T-helper 1 cell (primary cell): Measurements from ENCODE around the gene CDK10.
"Not testable (repeated sequence)": the region's sequence is repeated elsewhere in the genome, so short reads cannot be mapped to it uniquely, and the experiment has no call there.

Source experiments
- DNase-seq, 5 donors: peaks; one replicate each; pipeline ENCODE4 v3.0.0-alpha.2; 2012 to 2020

The CDK10 gene

DNA sequence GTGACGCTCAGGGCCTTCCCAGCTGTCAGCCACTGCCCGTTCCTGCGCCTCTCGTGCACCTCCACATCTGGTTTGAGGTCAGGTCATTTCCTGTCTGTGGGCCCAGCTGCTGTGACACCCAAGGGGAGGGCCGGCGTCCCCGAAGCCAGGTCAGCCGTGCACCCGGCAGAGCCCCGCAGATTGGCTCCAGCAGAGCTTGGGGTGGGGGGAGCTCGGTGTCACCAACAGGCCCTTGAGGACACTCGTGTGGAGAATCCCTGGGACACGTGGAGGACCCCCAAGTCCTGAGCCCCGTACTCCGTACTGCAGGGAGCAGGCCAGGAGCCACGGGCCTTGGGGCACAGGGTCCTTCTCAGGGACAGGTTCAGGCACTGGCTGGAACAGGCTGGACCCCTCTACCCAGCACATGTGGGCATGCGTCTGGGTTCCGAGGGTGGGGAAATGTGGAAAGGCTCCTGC, 10.2 kb downstream of the CDK10 start:
- peak in 1 of 5 donors; percentile 51 for DNase-seq

DNA sequence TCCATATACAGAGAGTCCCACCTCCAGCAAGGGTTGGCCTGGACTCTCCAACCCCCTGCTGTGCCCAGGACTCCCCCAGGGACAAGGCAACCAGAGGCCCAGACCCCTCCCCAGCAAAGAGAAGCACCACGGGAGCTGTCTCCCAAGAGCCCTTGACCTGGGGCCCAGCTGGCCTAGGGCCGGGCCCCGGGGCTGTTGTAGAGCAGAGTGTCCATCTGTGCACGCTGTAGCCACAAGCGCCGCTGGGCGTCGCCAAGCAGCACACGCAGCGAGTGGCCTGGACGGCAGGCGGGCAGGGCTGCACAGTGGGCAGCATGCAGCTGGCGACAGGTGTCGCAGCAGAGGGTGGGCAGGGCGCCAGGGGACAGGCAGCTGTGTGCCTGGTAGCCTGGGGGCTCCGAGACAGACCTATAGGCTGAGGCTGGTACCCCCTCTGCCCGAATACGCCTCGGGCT, 10.7 kb downstream of the CDK10 start:
- no peak for DNase-seq

DNA sequence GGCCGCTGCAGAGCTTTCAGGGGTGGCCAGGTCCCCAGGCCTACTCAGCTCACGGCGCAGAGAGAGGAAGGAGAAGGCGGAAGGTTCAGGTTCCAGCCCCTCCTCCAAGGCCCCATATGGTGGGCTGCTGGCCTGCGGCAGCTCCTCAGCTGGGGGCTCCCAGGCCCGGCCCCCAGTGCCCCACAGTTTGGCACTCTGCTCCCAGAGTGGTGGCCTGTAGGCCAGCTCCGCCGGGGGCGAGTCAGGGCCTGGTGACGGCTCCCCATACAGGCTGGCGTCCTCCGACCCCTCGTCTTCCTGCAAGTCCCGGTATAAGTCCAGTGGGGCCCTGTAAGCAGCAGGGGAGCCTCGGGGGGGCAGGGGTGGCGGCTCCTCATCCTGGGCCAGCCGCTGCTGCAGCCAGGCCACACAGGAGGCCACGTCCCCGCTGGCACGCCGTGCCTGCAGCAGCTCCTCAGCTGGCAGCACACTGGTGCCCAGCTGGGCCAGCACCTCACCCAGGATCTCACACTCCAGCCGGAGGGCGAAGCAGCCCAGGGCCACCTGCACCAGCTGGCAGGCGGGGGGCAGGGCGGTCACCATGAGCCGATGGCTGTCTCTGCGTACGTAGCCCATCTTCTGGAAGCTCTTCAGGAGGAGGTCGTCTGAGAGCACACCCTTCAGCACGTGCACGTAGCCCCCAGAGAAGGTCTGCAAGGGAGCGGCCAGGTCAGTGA, 11.3 kb downstream of the CDK10 start:
- DNase-seq, result no peak

DNA sequence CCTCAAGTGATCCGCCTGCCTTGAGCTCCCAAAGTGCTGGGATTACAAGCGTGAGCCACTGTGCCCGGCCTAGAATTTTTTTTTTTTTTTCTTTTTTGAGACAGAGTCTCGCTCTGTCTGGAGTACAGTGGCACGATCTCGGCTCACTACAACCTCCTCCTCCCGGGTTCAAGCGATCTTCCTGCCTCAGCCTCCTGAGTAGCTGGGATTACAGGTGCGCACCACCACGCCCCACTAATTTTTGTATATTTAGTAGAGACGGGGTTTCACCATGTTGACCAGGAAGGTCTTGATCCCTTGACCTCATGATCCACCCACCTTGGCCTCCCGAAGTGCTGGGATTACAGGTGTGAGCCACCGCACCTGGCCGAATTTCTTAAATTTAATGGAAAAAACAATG, 12.2 kb downstream of the CDK10 start:
- not testable (repeated sequence) for DNase-seq

DNA sequence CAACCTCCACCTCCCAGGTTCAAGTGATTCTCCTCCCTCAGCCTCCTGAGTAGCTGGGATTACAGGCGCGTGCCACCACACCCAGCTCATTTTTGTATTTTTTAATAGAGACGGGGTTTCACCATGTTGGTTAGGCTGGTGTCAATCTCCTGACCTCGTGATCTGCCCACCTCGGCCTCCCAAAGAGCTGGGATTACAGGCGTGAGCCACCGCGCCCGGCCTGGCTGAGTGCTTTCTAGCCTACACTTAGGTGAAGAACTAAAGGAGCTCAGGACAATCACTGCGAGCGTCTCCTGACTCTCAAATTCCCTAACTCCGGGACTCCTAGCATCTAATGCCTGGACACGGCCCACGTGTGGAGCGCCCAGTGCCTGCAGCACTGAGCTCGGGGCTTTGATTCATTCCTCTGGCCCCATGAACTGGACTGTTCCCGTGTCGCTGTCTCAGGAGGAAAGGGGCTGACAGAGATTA, 13.2 kb downstream of the CDK10 start:
- not testable (repeated sequence) for DNase-seq

DNA sequence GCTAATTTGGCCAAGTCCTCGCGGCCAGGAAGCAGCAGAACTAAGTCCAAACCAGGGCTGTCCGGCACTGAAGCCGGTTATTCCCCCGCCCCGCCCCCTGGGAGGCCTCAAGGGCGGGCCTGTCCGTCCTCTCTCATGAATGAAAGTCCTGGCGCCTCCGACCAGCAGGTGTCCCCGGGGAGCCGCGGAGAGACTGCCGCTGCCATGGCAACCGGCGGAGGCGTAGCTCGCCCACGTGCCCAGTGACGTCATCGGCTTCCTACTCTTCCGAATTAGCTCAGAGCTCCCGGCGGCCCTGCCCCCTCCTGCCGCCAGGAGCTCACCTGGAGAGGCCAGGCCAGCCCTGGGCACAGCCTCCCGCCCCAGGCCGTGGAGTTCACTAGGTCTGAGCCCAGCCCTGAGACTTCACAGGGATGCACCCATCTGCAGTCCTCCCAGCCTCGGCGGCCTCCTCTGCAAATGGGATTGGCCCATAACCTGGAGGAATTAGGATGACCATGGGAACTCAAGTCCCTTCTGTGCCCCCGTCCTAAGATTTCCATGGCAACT, 13.7 kb downstream of the CDK10 start:
- DNase-seq, result peak; percentile 95 to 98 (median 96)

DNA sequence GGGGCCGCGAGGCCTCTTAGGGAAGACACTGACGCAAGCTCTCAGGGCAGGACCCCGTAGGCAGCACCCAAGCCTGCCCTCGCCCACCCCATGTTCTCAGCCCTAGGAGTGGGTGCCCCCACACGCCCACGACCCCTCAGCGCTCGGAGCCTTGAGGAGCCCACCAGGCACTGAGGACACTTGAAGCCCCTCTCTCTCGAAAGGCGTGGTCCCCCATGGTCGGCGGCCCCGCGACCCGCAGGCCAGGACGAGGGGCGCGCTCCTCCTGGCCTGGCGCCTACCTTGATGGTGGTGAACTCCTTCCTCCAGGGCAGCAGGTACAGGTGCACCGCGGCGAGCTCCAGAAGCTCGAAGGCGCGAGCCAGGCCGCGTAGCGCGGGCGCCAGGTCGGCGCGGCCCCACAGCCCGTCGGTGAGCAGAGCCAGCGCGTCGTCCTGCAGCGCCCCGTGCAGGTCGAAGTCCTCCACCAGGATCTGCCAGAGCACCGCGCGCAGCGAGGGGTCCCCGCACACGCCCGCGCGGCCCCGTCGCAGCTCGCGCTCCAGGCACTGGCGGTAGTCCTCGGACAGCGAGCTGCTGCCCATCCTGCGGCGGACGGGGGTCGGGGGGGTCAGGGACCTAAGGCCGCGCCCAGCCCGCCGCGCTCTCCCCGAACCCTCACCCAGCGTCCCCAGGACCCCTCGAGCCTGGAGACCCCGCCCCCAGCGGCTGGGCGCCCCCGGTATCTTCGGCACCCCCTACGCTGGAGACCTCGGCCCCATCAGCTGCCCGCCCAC, 14.3 kb downstream of the CDK10 start:
- peak; percentile 38 to 70 (median 50) for DNase-seq

DNA sequence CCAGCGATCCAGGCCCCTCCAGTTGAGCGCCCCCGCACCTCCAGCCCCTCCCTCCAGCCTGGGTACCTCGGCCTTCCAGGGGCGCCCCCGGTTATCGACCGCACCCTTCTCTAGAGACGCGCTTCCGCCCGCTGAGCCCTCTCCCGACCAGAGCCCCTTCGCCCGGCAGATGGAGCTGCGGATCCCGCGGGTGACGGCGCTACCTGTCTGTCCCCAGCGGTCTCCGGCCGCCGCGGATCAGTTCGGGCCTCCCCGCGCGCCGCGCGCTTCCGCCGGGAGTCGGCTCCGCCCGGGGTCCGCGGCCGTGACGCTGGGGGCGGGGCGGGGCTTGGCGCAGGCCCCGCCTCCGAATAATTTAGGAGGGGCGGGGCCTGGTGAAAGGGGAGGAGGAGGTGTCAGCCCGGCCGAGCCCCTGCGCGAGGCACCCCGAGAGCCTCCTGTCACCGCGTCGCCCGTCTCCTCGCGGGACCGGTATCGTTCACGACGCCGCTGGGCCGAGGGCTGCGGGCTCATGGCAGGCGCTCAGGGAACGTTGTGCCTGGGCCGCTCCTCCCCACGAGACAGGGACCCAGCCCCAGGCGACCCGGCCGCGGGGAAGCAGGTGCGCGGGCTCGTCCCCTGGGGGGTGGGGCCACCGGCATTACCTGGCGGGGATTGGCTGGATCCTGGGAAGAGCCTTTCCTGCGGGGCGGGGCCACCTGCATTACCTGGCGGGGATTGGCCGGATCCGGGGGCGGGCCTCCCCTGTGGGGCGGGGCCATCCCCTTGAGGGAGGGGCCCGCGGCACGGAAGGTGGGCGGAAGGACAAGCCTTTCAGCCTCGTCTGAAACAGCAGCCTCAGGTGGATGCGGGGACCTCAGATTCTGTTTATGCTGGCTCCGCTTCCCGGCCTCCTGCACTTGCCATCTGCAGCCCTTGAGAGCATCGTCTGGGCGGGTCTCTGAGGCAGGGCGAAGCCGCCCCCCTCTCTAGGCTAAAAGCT, 15.2 kb downstream of the CDK10 start, which contains the start of gene SPATA2L:
TSS of gene SPATA2L (minus strand) at position 281 of the 982 bp plus-strand sequence. CDS start 473 bp downstream, outside the sequence.
- peak; percentile 96 to 98 (median 97) for DNase-seq

DNA sequence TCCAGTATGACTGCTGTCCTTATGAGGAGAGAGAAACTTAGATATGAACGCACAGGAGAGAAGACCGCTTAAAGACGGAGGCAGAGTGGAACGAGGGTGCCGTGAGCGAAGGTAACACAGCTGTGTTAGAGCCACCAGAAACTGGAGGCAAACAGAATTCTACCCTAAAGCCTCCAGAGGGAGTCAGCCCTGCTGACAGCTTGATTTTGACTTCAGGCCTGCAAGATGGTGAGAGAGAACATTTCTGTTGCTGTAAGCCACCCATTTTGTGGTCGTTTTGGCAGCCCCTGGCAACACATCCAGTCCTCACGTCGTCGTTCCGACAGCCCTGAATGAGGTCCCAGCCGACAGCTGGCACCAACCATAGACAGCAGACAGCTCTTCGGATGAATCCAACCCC, 17.8 kb downstream of the CDK10 start:
- no peak for DNase-seq

DNA sequence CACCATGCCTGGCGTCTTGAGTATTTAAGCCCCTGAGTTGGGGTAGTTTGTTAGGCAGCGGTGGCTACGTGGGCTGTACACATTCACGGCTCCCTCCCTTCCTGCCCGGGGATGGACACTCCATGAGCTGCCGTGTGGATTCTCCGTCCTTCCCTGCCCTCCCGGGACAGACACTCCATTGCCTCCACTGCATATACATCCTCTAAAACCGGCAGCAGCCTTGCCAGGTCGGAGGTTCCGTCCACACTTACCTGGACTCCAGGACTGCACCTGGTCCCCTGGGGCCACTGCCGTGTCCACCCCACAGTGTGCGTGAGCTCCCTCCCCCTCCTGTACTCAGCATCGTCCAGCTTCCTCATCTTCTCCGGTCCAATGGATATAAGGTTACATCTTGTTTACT, 18.5 kb downstream of the CDK10 start:
- no peak for DNase-seq

DNA sequence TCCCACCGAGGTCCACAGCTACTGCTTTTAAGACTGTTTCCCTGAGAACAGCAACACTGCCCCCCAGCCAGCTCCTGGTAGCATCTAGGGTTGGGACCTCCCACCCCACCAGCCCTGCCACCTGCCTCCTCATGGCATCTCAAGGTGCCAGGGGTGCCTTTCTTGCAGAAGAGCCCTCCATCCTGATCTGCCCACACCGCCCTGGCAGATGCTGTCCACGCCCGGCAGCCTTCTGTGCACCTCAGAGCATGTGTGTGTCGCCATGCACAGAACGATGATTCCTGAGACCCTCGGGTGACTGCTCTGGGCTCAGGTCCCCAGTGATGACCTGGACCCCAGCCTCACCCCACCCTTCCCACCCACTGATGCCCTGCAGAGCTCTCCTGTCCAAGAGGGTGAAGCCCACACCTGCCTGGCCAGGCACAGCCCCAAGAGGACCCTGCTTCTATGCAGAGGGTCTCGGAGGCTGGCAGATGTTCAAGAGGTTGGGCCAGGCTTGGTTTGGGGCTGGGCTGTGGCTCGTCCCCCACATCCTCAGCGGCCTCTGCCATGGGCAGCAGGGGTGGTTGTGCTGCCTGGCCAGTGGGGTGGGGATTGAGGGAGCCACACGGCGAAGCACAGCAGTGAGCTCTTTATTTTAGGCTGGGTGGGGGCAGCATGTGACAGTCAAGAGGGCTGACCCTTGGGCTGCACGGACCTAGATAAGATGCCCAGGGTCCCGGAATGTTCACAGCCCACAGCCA, 20.2 kb downstream of the CDK10 start:
- no peak for DNase-seq

DNA sequence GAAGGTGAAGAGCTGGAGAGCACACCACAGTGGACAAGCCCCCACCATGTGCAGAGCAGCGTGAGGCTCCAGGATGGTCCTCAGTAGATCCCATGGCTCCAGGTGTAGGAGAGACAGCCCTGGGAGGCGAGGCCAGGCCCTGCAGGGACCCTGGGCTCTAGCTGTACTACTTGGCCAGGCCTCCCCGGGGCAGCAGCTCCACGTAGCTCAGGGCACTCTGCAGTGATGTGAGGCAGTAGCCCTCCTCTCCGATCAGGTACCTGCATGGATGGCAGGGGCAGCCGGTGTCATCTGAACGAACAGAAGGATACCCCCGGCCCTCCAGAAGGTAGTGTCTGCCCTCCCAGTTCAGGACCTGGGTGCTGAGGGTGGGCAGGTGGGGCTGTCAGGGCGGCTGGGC, 21.2 kb downstream of the CDK10 start:
- no peak for DNase-seq

DNA sequence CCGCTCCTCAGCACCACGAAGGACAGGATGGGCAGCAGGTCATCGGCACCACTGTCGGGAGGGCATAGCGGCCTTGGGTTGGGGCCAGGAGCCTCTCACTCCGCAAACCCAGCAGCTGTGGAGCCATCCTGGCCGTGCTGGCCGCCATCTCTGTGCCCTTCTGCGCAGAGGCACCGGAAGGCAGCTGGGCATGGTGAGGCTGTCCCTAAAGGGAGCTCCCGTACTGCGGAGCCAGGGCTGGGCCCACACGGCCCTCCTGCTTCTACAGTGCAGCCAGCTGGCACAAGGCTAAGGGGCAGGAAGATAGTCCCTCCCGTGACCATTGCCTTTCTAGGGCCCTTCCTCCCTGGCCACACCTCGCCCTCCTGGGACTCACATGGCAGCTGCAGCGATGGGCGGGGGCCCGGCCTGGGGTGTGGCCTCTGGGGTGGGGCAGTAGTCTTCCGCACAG, 22.0 kb downstream of the CDK10 start:
- no peak for DNase-seq

DNA sequence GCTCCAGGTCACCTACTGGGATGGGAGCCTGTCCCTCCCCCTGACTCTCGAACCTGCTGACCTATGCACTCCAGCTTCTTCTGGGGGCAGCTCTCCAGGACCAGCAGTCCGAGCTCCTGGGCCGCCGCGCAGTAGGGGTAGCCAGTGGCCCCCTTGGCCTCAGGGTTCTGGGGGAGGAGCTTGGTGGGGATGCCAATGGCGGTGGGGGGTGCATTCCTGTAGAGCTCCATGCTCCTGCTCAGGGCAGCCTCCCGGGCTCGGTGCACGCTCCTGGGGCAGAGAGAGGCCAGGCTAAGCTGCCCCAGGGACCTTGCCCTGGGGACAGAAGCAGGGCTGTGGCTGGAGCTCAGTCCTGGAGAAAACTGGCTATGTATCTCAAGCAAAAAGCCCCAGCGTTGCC, 22.7 kb downstream of the CDK10 start:
- DNase-seq, result no peak

DNA sequence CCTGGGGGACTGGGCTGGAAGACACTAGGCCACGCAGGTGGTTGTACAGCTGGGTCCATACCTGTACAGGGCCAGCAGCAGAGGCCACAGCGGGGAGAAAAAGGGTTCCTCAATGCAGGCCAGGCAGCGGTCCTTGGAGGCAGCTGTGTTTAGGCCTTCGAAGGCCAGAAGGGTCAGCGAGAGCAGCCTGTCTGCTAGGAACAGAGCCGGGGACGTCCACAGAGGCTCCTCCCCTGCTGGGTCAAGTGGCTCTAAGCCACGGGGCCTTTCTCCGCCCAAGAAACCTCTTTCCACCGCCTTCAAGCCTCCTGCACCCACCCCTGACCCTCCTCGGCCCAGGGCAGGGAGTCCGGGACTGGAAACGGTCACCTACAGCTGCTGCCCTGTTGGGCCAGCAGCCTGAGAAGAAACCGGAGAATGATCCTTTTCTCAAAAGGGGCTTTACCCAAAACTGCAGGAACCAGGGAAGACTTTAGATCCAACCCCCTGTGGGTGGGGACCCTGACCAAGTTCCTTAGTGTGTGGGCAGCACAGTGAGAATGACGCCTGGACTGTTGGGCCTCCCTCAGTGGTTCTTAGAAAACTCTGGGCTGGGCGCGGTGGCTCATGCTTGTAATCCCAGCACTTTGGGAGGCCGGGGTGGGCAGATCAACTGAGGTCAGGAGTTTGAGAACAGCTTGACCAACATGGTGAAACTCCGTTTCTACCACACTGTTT, 23.4 kb downstream of the CDK10 start:
- DNase-seq, result no peak

DNA sequence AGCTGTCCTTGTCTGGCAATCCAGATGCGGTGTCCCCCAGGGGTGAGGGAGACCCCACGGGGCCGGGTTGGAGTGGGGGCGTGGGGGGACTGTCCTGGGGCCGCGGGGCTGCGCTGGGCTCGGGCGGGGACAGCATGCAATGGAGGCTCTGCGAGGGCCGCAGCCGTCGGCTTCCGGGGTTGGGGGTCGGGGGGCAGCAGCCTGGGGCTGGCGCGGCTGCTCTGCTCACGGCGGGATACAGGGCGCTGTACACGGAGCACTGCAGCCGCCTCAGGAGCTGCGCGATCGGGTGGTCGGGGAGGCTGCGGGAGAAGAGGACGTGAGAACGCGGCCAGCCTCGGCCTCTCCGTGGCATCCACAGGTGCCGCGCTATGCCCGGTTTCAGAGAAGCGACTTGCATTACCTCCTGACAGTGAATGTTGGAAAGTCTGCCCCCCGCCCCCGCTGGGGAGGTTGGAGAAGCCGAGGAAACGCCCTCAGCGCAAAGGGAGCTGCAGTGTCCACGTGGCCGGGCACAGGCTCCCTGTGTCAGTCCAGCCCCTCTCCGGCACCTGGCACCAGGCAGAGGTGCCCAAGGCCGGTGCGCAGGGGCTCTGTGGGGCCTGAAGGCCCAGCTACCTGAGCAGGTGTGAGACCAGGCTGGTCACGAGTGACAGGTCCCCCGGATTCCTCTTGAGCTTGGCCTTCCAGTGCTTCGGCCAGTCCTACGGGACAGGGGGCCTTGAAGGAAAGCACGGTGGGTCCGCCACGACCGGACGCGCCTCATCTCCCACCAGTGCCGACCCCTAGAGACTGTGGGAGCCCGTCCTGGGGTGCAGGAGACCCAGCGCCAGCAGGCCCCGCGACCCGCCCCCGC, 24.4 kb downstream of the CDK10 start:
- no peak for DNase-seq

DNA sequence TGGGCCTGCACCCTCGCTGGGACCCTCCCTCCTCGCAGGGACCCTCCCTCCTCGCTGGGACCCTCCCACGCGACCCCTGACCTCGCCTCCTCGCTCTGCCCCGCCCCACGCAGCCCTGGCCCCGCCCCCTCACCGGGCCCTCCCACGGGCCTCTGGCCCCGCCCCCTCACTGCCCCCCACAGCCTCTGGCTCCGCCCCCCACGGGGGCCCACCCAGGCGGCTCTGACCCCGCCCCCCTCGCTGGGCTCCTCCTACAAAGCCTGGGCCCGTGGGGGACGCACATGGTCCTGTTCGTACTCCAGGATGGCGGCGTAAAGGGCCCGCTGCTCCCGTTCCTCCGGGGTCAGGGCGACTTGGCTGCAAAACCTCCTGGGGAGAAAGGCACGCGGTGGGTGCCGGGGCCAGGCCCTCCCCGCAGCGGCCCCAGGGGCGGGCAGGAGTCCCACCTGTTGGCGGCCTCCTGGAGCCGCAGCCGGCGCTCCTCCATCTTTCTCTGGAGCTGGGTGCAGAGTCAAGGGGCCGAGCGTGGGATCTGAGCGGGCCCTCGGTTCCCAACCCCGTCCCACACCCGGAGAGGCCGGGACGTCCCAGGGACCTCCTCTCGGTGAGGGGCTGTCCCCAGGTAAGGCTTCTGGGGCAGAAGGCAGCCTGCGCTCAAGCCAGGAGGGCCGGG, 25.2 kb downstream of the CDK10 start:
- peak; percentile 41 to 58 (median 55) for DNase-seq

DNA sequence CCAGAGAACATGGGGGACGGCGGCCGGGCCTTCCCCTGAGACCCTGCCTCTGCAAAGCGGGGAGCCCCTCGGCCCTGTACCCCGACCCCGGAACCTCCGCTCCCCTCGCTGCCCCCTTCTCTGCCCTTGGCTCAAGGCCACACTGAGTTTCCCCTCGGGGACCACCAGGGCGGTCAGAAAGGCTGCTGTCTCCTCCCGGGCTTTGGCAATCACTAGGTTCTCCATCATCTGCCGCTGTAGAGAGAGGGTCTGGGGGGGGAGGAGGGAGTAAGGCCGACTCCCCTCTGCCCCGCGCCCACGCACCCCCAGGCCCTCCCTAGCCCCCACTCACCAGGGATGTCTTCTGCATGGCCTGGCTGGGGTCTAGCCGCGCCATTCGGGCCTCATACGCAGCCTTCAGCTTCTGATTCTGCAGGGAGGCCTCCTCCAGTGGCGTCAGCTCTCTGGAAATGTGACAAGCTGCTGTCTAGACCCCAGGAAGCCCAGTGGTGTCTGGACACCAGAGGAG, 25.8 kb downstream of the CDK10 start:
- no peak for DNase-seq

DNA sequence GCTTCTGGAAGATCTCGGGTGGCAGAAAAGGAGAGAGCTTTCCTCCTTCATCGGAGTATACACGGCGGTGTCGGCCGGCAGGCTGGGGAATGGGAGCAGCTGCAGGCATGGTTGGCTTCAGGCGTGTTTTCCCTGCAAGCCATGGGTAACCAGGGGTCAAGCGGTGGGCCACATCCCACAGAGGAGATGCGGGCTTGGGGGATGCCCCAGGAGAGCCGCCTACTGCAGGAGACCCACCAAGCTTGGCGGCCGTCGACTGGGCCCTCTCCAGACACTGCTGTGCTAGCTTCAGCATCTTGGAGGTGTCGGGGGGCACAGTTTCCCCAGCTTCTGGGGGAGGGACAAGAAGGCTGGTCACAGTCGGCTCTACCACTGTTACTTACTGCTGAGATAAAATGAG, 30.0 kb downstream of the CDK10 start:
- no peak for DNase-seq
